Activated CD4-positive, alpha-beta T cell treated with anti-CD3 and anti-CD28 coated beads for 1 hour (primary cell): Measurements from ENCODE around the gene PRAME.

Experiments used
- DNase-seq: peaks from one replicate; pipeline ENCODE4 v3.0.0-alpha.2; 2020

Gene PRAME

GRCh38 chr22:22579869-22580604, 21.0 kb upstream of the PRAME start:
- DNase-seq: no peak

GRCh38 chr22:22578702-22579424, 19.8 kb upstream of the PRAME start:
- DNase-seq: no peak

GRCh38 chr22:22576989-22577427, 17.9 kb upstream of the PRAME start:
- no peak for DNase-seq

- DNase-seq: no peak
Observed at GRCh38 chr22:22576244-22576988, 17.4 kb upstream of the PRAME start.

GRCh38 chr22:22574361-22574760, 15.3 kb upstream of the PRAME start:
- no peak for DNase-seq

GRCh38 chr22:22573047-22573889, 14.2 kb upstream of the PRAME start:
- no peak for DNase-seq

- DNase-seq: no peak
Observed at GRCh38 chr22:22571862-22572261, 12.8 kb upstream of the PRAME start.

GRCh38 chr22:22571429-22571828, 12.4 kb upstream of the PRAME start:
- DNase-seq: no peak

- DNase-seq: no peak
Observed at GRCh38 chr22:22569218-22569617, 10.2 kb upstream of the PRAME start.

GRCh38 chr22:22565981-22566380, 6.9 kb upstream of the PRAME start:
- DNase-seq: no peak

- no peak for DNase-seq
Observed at GRCh38 chr22:22558071-22558971, 744 bp downstream of the PRAME start.

- DNase-seq: no peak
Observed at GRCh38 chr22:22556995-22557925, 1.8 kb downstream of the PRAME start.

- DNase-seq: no peak
Observed at GRCh38 chr22:22556578-22556977, 2.5 kb downstream of the PRAME start.

GRCh38 chr22:22555596-22555995, 3.5 kb downstream of the PRAME start:
- DNase-seq: no peak

- no peak for DNase-seq
Observed at GRCh38 chr22:22554587-22555284, 4.3 kb downstream of the PRAME start.

GRCh38 chr22:22553735-22554586, 5.1 kb downstream of the PRAME start:
- no peak for DNase-seq

- no peak for DNase-seq
Observed at GRCh38 chr22:22553141-22553540, 5.9 kb downstream of the PRAME start.

- no peak for DNase-seq
Observed at GRCh38 chr22:22552630-22553029, 6.4 kb downstream of the PRAME start.
